ENCODE measurements around the gene ZNF521. TPM values are rescaled to one million over a fixed set of nuclear protein-coding genes. Genes with fewer than 3 reads are reported as not detected.

The ZNF521 gene
- total RNA-seq, 1 donor from 2014 or later, result not detected

GRCh38 chr18:25175558-25176517 is 176.1 kb downstream of the ZNF521 start:
- intact Hi-C loops (cut with micrococcal nuclease), result no loop called here
- Mint-ChIP-seq H3K27ac (no peak overlapping the region), H3K4me1 (ENCODE audit: low read depth) (no peaks in the 10 kb centered on the region), H3K4me3 (ENCODE audit: low read depth) (no peak overlapping the region), H3K9me3 (no peaks in the 10 kb centered on the region), H3K36me3 (ENCODE audit: low read depth) (no peaks in the 10 kb centered on the region), H3K27me3 (ENCODE audit: low read depth) (no peaks in the 10 kb centered on the region)
- DNase-seq (ENCODE audit: low spot score), result no peak

- Mint-ChIP-seq H3K4me3 (ENCODE audit: low read depth) (no peak overlapping the region), H3K9me3 (no peaks in the 10 kb centered on the region), H3K4me1 (ENCODE audit: low read depth) (no peaks in the 10 kb centered on the region), H3K27ac (no peak overlapping the region), H3K36me3 (ENCODE audit: low read depth) (no peaks in the 10 kb centered on the region), H3K27me3 (ENCODE audit: low read depth) (no peaks in the 10 kb centered on the region)
- intact Hi-C loops (cut with micrococcal nuclease), result no loop called here
- no peak for DNase-seq (ENCODE audit: low spot score)
Measured at GRCh38 chr18:25174324-25174723, 177.6 kb downstream of the ZNF521 start.

- peaks cover 4% of the 10 kb centered on the region for H3K27me3 Mint-ChIP-seq (ENCODE audit: low read depth)
- no peak overlapping the region for H3K27ac Mint-ChIP-seq
- H3K4me1 Mint-ChIP-seq (ENCODE audit: low read depth), result no peaks in the 10 kb centered on the region
- no peak overlapping the region for H3K4me3 Mint-ChIP-seq (ENCODE audit: low read depth)
- no peaks in the 10 kb centered on the region for H3K9me3 Mint-ChIP-seq
- DNase-seq (ENCODE audit: low spot score), result no peak
- intact Hi-C loops (cut with micrococcal nuclease), result no loop called here
- H3K36me3 Mint-ChIP-seq (ENCODE audit: low read depth), result no peaks in the 10 kb centered on the region
Measured at GRCh38 chr18:25171334-25171733, 180.6 kb downstream of the ZNF521 start.

- no peaks in the 10 kb centered on the region for H3K36me3 Mint-ChIP-seq (ENCODE audit: low read depth)
- H3K27me3 Mint-ChIP-seq (ENCODE audit: low read depth), result peaks cover 4% of the 10 kb centered on the region
- no peak overlapping the region for H3K4me3 Mint-ChIP-seq (ENCODE audit: low read depth)
- H3K4me1 Mint-ChIP-seq (ENCODE audit: low read depth), result peaks cover 7% of the 10 kb centered on the region
- H3K27ac Mint-ChIP-seq, result no peak overlapping the region
- no peaks in the 10 kb centered on the region for H3K9me3 Mint-ChIP-seq
- no peak for DNase-seq (ENCODE audit: low spot score)
- intact Hi-C loops (cut with micrococcal nuclease), result no loop called here
Measured at GRCh38 chr18:25170402-25170801, 181.6 kb downstream of the ZNF521 start.

- no peak overlapping the region for H3K4me3 Mint-ChIP-seq (ENCODE audit: low read depth)
- H3K9me3 Mint-ChIP-seq, result no peaks in the 10 kb centered on the region
- H3K36me3 Mint-ChIP-seq (ENCODE audit: low read depth), result no peaks in the 10 kb centered on the region
- no peak for DNase-seq (ENCODE audit: low spot score)
- peaks cover 13% of the 10 kb centered on the region for H3K4me1 Mint-ChIP-seq (ENCODE audit: low read depth)
- H3K27me3 Mint-ChIP-seq (ENCODE audit: low read depth), result peaks cover 4% of the 10 kb centered on the region
- no peak overlapping the region for H3K27ac Mint-ChIP-seq
- intact Hi-C loops (cut with micrococcal nuclease), result no loop called here
Measured at GRCh38 chr18:25169701-25170100, 182.3 kb downstream of the ZNF521 start.

- no peaks in the 10 kb centered on the region for H3K9me3 Mint-ChIP-seq
- no peak for DNase-seq (ENCODE audit: low spot score)
- H3K27ac Mint-ChIP-seq, result no peak overlapping the region
- peaks cover 4% of the 10 kb centered on the region for H3K27me3 Mint-ChIP-seq (ENCODE audit: low read depth)
- peaks cover 25% of the 10 kb centered on the region for H3K4me1 Mint-ChIP-seq (ENCODE audit: low read depth)
- intact Hi-C loops (cut with micrococcal nuclease), result no loop called here
- H3K4me3 Mint-ChIP-seq (ENCODE audit: low read depth), result no peak overlapping the region
- H3K36me3 Mint-ChIP-seq (ENCODE audit: low read depth), result no peaks in the 10 kb centered on the region
Measured at GRCh38 chr18:25167612-25168410, 184.2 kb downstream of the ZNF521 start.

GRCh38 chr18:25166113-25166512 is 185.9 kb downstream of the ZNF521 start:
- no peak for DNase-seq (ENCODE audit: low spot score)
- H3K9me3 Mint-ChIP-seq, result no peaks in the 10 kb centered on the region
- no peaks in the 10 kb centered on the region for H3K36me3 Mint-ChIP-seq (ENCODE audit: low read depth)
- no peak overlapping the region for H3K27ac Mint-ChIP-seq
- peaks cover 4% of the 10 kb centered on the region for H3K27me3 Mint-ChIP-seq (ENCODE audit: low read depth)
- peaks cover 25% of the 10 kb centered on the region for H3K4me1 Mint-ChIP-seq (ENCODE audit: low read depth)
- H3K4me3 Mint-ChIP-seq (ENCODE audit: low read depth), result no peak overlapping the region
- intact Hi-C loops (cut with micrococcal nuclease), result no loop called here

GRCh38 chr18:25164848-25165811 is 186.8 kb downstream of the ZNF521 start:
- no peak for DNase-seq (ENCODE audit: low spot score)
- Mint-ChIP-seq H3K27me3 (ENCODE audit: low read depth) (peaks cover 4% of the 10 kb centered on the region), H3K4me1 (ENCODE audit: low read depth) (peaks cover 25% of the 10 kb centered on the region), H3K4me3 (ENCODE audit: low read depth) (peak overlapping the region; percentile 73), H3K9me3 (no peaks in the 10 kb centered on the region), H3K36me3 (ENCODE audit: low read depth) (no peaks in the 10 kb centered on the region), H3K27ac (no peak overlapping the region)
- intact Hi-C loops (cut with micrococcal nuclease), result no loop called here

GRCh38 chr18:25164211-25164847 is 187.6 kb downstream of the ZNF521 start:
- no peaks in the 10 kb centered on the region for H3K9me3 Mint-ChIP-seq
- intact Hi-C loops (cut with micrococcal nuclease), result no loop called here
- peak overlapping the region; percentile 9 for H3K27ac Mint-ChIP-seq
- peaks cover 4% of the 10 kb centered on the region for H3K27me3 Mint-ChIP-seq (ENCODE audit: low read depth)
- no peak for DNase-seq (ENCODE audit: low spot score)
- no peaks in the 10 kb centered on the region for H3K36me3 Mint-ChIP-seq (ENCODE audit: low read depth)
- peaks cover 25% of the 10 kb centered on the region for H3K4me1 Mint-ChIP-seq (ENCODE audit: low read depth)
- H3K4me3 Mint-ChIP-seq (ENCODE audit: low read depth), result peak overlapping the region; percentile 73

GRCh38 chr18:25153426-25153825 is 198.5 kb downstream of the ZNF521 start:
- DNase-seq (ENCODE audit: low spot score), result no peak
- Mint-ChIP-seq H3K4me1 (ENCODE audit: low read depth) (no peaks in the 10 kb centered on the region), H3K27ac (no peak overlapping the region), H3K4me3 (ENCODE audit: low read depth) (no peak overlapping the region), H3K36me3 (ENCODE audit: low read depth) (no peaks in the 10 kb centered on the region), H3K27me3 (ENCODE audit: low read depth) (peaks cover 2% of the 10 kb centered on the region), H3K9me3 (peaks cover 7% of the 10 kb centered on the region)
- intact Hi-C loops (cut with micrococcal nuclease), result no loop called here

- Mint-ChIP-seq H3K9me3 (peaks cover 4% of the 10 kb centered on the region), H3K36me3 (ENCODE audit: low read depth) (no peaks in the 10 kb centered on the region), H3K27me3 (ENCODE audit: low read depth) (no peaks in the 10 kb centered on the region), H3K4me3 (ENCODE audit: low read depth) (no peak overlapping the region), H3K27ac (no peak overlapping the region), H3K4me1 (ENCODE audit: low read depth) (no peaks in the 10 kb centered on the region)
- intact Hi-C loops (cut with micrococcal nuclease), result no loop called here
- DNase-seq (ENCODE audit: low spot score), result no peak
Measured at GRCh38 chr18:25147877-25148488, 204.0 kb downstream of the ZNF521 start.

Measured in activated T-helper 2 cell treated with anti-CD3 and anti-CD28 coated beads, Interferon-gamma antibody, Interleukin-2, Interleukin-4, amounts not matched to agents 10 μg/mL and 5 μg/mL and 100 μg/mL, durations not matched to agents 14 hours and 24 hours and 36 hours (primary cell).